CD14-positive monocyte (primary cell): Measurements from ENCODE around the gene LHPP. TPM values are rescaled to one million over a fixed set of nuclear protein-coding genes. Genes with fewer than 3 reads are reported as not detected.

Experiments used
- DNase-seq, 3 donors: peaks; one replicate each; pipeline ENCODE4 v3.0.0-alpha.2; 2011 to 2022
- H2AFZ ChIP-seq: 2 replicates; pipeline ENCODE4 v1.6.0; 2012; ENCODE audit warnings: mild to moderate bottlenecking, low read depth, low read length, inconsistent platforms; ENCODE audit not compliant: insufficient read depth, poor library complexity, severe bottlenecking
- H3K27ac ChIP-seq, 2 donors: 1 replicate in 1 of 2; 2 replicates in 1 of 2; pipeline ENCODE4 v1.5.1; 2012 to 2013; ENCODE audit warnings: low read length in 2 of 2, control low read depth in 1 of 2, inconsistent platforms in 1 of 2, low read depth in 1 of 2, mild to moderate bottlenecking in 1 of 2
- H3K27me3 ChIP-seq, 2 donors: one replicate each; pipeline versions ENCODE4 v1.6.0 to v1.6.1; 2011 to 2013; ENCODE audit warnings: low read length in 2 of 2; ENCODE audit not compliant: control insufficient read depth in 2 of 2, insufficient read depth in 2 of 2
- H3K36me3 ChIP-seq, 2 donors: replicated peaks in 1 of 2; 1 replicate in 1 of 2; 2 replicates in 1 of 2; pipeline versions ENCODE4 v1.5.1 to v1.6.1; 2012 to 2013; ENCODE audit warnings: low read length in 2 of 2, control low read depth in 1 of 2, inconsistent platforms in 1 of 2, mild to moderate bottlenecking in 1 of 2; ENCODE audit not compliant: insufficient read depth in 2 of 2, control insufficient read depth in 1 of 2
- H3K4me1 ChIP-seq, 2 donors: 1 replicate in 1 of 2; 2 replicates in 1 of 2; pipeline versions ENCODE4 v1.5.1 to v1.6.1; 2012 to 2013; ENCODE audit warnings: low read length in 2 of 2, control low read depth in 1 of 2, inconsistent platforms in 1 of 2, mild to moderate bottlenecking in 1 of 2, moderate library complexity in 1 of 2; ENCODE audit not compliant: insufficient read depth in 2 of 2, control insufficient read depth in 1 of 2
- H3K4me2 ChIP-seq: replicated peaks from 2 replicates; pipeline ENCODE3; 2012; ENCODE audit warnings: low read length, moderate library complexity, mild to moderate bottlenecking; ENCODE audit not compliant: poor library complexity, severe bottlenecking; ENCODE audit errors: extremely low read depth
- H3K4me3 ChIP-seq, 3 experiments: fragments of 200-600 bp in 1 of 3; sonication (generic) in 1 of 3; replicated peaks in 1 of 3; 1 replicate in 2 of 3; 2 replicates in 1 of 3; pipeline ENCODE4 v1.5.1; 2011 to 2013; ENCODE audit warnings: low read length in 3 of 3, mild to moderate bottlenecking in 3 of 3, control low read depth in 2 of 3, low read depth in 2 of 3, inconsistent platforms in 1 of 3, moderate library complexity in 1 of 3
- H3K79me2 ChIP-seq: 2 replicates; pipeline ENCODE4 v1.6.0; 2012; ENCODE audit warnings: mild to moderate bottlenecking, control low read depth, inconsistent platforms, low read length, moderate library complexity; ENCODE audit not compliant: insufficient read depth
- H3K9ac ChIP-seq: 2 replicates; pipeline ENCODE4 v1.6.0; 2017; ENCODE audit warnings: low read length, mild to moderate bottlenecking; ENCODE audit not compliant: insufficient read depth, poor library complexity, severe bottlenecking
- H3K9me3 ChIP-seq, 2 donors: replicated peaks in 1 of 2; 1 replicate in 1 of 2; 2 replicates in 1 of 2; pipeline versions ENCODE4 v1.5.1 to v1.6.1; 2012 to 2013; ENCODE audit warnings: low read length in 2 of 2, control low read depth in 1 of 2; ENCODE audit not compliant: control insufficient read depth in 1 of 2, insufficient read depth in 1 of 2
- H4K20me1 ChIP-seq: 2 replicates; pipeline ENCODE4 v1.6.0; 2012; ENCODE audit warnings: mild to moderate bottlenecking, low read length, control low read depth, moderate library complexity; ENCODE audit not compliant: insufficient read depth
- H3K27ac Mint-ChIP-seq, 7 donors: one replicate each; pipeline ENCODE4 v1.8.0; 2020; ENCODE audit warnings: mild to moderate bottlenecking in 7 of 7, mixed read lengths in 7 of 7, moderate library complexity in 6 of 7, inconsistent platforms in 2 of 7
- H3K27me3 Mint-ChIP-seq, 3 donors: one replicate each; pipeline ENCODE4 v1.8.0; 2021 to 2022; ENCODE audit warnings: low read depth in 3 of 3, mild to moderate bottlenecking in 3 of 3, mixed read lengths in 3 of 3, moderate library complexity in 3 of 3, inconsistent platforms in 1 of 3
- H3K36me3 Mint-ChIP-seq, 2 donors: one replicate each; pipeline ENCODE4 v1.8.0; 2020; ENCODE audit warnings: mixed read lengths in 2 of 2, inconsistent platforms in 1 of 2, mild to moderate bottlenecking in 1 of 2
- H3K4me1 Mint-ChIP-seq: one replicate; pipeline ENCODE4 v1.8.0; 2020; ENCODE audit warnings: mild to moderate bottlenecking, mixed read lengths
- H3K4me3 Mint-ChIP-seq, 2 donors: one replicate each; pipeline ENCODE4 v1.8.0; 2020; ENCODE audit warnings: mild to moderate bottlenecking in 2 of 2, mixed read lengths in 2 of 2, moderate library complexity in 1 of 2
- H3K9me3 Mint-ChIP-seq, 7 donors: one replicate each; pipeline ENCODE4 v1.8.0; 2020 to 2022; ENCODE audit warnings: mixed read lengths in 7 of 7, mild to moderate bottlenecking in 6 of 7, moderate library complexity in 6 of 7, inconsistent platforms in 2 of 7
- WGBS: methylation state at CpG from one replicate; pipeline ENCODE4 v1.1.5; 2013; ENCODE audit warnings: missing lambda C conversion rate; ENCODE audit not compliant: insufficient coverage; 5-methylcytosine and 5-hydroxymethylcytosine counted together
- intact Hi-C, 2 donors: fragments of 100-400 bp; cut with micrococcal nuclease; formaldehyde crosslinking; loops; one replicate each; pipeline versions ENCODE4 v1.15.0 to v1.15.1; 2023
- polyA plus RNA-seq, 3 donors: library from polyadenylated mRNA; depleted of rRNA in 1 of 3; unstranded in 2 of 3; stranded (reverse) in 1 of 3; fragments of 300-500 nt in 2 of 3; fragments of >200 nt in 1 of 3; fragmentation: Illumina TruSeq in 2 of 3; gene quantifications; 1 replicate in 2 of 3; 2 replicates in 1 of 3; pipeline ENCODE4 v1.2.3, GENCODE V29; 2012 to 2021
- TF ChIP-seq, protein P1 (sequence below): fragments of 200-600 bp; IDR thresholded peaks from one replicate; pipeline ENCODE4 v1.8.0; 2022; ENCODE audit warnings: antibody characterized with exemption, mild to moderate bottlenecking

Gene LHPP
- polyA plus RNA-seq, 3 donors = 15.2 to 20.6 (median 19.5) TPM

DNA sequence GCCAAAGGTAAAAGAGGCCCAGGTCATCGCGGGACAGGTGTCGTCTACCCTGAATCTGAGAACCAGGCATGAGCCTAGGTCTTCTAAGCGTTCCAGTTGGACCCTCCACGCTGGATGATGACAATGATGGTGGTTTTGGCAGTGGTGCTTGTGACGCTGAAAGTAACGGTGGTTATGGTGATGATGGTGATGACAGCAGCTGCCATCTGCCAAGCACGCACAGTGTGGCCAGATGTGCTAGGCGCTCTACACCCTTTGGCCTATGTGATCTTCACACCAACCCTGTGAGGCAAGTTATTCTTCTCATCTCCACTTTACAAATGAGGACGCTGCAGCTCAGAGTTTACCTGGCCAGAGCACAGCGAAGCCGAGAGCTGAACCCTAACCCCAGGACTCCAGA is 188.6 kb downstream of the LHPP start:
- H3K4me1 Mint-ChIP-seq = peaks cover 87% of the 10 kb centered on the region
- no peaks in the 10 kb centered on the region for H3K27me3 Mint-ChIP-seq
- H3K9ac ChIP-seq = no peak overlapping the region
- intact Hi-C loops = no loop called here
- no peak overlapping the region for H2AFZ ChIP-seq
- H3K36me3 ChIP-seq = peaks cover 4 to 31% of the 10 kb centered on the region in 2 donors
- H3K4me3 ChIP-seq = no peak overlapping the region
- H3K36me3 Mint-ChIP-seq = peaks cover 17 to 38% of the 10 kb centered on the region in 2 donors
- H3K4me3 Mint-ChIP-seq = no peak overlapping the region
- no peak for DNase-seq
- WGBS = 98% methylated on average over 9 of the region's 12 CpGs
- no peaks in the 10 kb centered on the region for H3K27me3 ChIP-seq
- H3K27ac ChIP-seq = peak overlapping the region; percentile 85 to 92
- H3K4me2 ChIP-seq = no peak overlapping the region
- peaks cover 75 to 78% of the 10 kb centered on the region in 2 donors for H3K4me1 ChIP-seq
- H3K27ac Mint-ChIP-seq = peak overlapping the region; percentile 11 to 97 (median 83)
- peaks cover 94% of the 10 kb centered on the region for H3K79me2 ChIP-seq
- H3K9me3 Mint-ChIP-seq = peaks cover 0 to 3% (median 0%) of the 10 kb centered on the region in 7 donors
- TF ChIP-seq, protein P1, sequence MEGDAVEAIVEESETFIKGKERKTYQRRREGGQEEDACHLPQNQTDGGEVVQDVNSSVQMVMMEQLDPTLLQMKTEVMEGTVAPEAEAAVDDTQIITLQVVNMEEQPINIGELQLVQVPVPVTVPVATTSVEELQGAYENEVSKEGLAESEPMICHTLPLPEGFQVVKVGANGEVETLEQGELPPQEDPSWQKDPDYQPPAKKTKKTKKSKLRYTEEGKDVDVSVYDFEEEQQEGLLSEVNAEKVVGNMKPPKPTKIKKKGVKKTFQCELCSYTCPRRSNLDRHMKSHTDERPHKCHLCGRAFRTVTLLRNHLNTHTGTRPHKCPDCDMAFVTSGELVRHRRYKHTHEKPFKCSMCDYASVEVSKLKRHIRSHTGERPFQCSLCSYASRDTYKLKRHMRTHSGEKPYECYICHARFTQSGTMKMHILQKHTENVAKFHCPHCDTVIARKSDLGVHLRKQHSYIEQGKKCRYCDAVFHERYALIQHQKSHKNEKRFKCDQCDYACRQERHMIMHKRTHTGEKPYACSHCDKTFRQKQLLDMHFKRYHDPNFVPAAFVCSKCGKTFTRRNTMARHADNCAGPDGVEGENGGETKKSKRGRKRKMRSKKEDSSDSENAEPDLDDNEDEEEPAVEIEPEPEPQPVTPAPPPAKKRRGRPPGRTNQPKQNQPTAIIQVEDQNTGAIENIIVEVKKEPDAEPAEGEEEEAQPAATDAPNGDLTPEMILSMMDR = no peak
- H4K20me1 ChIP-seq = peaks cover 19% of the 10 kb centered on the region
- H3K9me3 ChIP-seq = no peaks in the 10 kb centered on the region

DNA sequence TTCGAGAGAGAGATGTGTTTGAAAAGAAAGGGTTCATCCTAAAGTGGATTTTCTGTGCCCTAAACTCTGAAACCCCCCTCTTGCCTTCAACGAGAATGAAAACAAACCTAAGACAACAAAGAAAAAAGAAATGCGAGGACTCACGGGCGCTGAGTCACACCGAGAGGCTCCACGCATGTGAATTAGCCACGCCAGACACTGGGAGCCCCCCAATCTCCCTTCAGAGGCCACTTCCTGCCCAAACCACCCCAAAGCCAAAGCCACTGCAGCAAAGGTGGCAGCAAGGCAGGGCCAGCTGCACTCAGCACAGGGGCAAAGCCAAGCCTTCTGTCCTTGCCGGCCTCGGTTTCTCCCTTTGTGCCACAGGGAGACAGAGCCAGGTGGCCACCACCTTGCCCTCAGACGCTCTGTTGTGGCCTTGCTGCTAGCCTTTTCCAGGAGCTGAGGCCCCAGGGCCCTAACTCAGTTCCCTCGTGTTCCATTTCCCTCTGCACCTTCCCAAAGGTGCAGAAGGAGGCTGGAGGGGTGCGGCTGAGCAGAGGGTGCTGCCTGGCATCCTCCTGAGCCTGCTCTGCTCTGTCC is 189.3 kb downstream of the LHPP start:
- peaks cover 23 to 45% of the 10 kb centered on the region in 2 donors for H3K36me3 Mint-ChIP-seq
- Histone ChIP-seq H3K79me2 (peaks cover 94% of the 10 kb centered on the region), H3K4me2 (peak overlapping the region; percentile 13), H3K4me3 (no peak overlapping the region), H3K9me3 (no peaks in the 10 kb centered on the region), H3K36me3 (peaks cover 4 to 37% of the 10 kb centered on the region in 2 donors), H3K9ac (no peak overlapping the region), H3K27ac (peak overlapping the region; percentile 30 to 92), H4K20me1 (peaks cover 25% of the 10 kb centered on the region), H2AFZ (no peak overlapping the region), H3K4me1 (peaks cover 74 to 77% of the 10 kb centered on the region in 2 donors), H3K27me3 (no peaks in the 10 kb centered on the region)
- TF ChIP-seq, protein P1 = no peak
- no peaks in the 10 kb centered on the region for H3K27me3 Mint-ChIP-seq
- H3K4me1 Mint-ChIP-seq = peaks cover 87% of the 10 kb centered on the region
- H3K9me3 Mint-ChIP-seq = peaks cover 0 to 3% (median 0%) of the 10 kb centered on the region in 7 donors
- H3K4me3 Mint-ChIP-seq = peak overlapping the region in 1 of 2 donors; percentile 30
- peak in 2 of 3 donors; percentile 19 to 48 for DNase-seq
- H3K27ac Mint-ChIP-seq = peak overlapping the region in 5 of 7 donors; percentile 55 to 96 (median 82)
- intact Hi-C loops = no loop called here
- 13% methylated on average over 10 of the region's 13 CpGs for WGBS
